ENCODE measurements around the gene POU2F1.

- TF ChIP-seq, protein P1, sequence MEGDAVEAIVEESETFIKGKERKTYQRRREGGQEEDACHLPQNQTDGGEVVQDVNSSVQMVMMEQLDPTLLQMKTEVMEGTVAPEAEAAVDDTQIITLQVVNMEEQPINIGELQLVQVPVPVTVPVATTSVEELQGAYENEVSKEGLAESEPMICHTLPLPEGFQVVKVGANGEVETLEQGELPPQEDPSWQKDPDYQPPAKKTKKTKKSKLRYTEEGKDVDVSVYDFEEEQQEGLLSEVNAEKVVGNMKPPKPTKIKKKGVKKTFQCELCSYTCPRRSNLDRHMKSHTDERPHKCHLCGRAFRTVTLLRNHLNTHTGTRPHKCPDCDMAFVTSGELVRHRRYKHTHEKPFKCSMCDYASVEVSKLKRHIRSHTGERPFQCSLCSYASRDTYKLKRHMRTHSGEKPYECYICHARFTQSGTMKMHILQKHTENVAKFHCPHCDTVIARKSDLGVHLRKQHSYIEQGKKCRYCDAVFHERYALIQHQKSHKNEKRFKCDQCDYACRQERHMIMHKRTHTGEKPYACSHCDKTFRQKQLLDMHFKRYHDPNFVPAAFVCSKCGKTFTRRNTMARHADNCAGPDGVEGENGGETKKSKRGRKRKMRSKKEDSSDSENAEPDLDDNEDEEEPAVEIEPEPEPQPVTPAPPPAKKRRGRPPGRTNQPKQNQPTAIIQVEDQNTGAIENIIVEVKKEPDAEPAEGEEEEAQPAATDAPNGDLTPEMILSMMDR (IDR thresholded peaks at IDR 0.05): no peak
- TF ChIP-seq POLR2A (IDR thresholded peaks at IDR 0.05): no peak
Measured at GRCh38 chr1:167232801-167233200, 12.1 kb downstream of the POU2F1 start.

Measured in body of pancreas (tissue), 4 donors.